Tibial nerve (tissue), 4 donors: ENCODE results near the gene FMNL2.

Experiments used
- CTCF ChIP-seq, 5 experiments: fragments of 200-600 bp in 3 of 5; fragments of 450-650 bp in 2 of 5; sonication (generic) in 3 of 5; IDR thresholded peaks; one replicate each; pipeline ENCODE4 v1.5.1; 2016 to 2019; ENCODE audit warnings: antibody characterized with exemption in 5 of 5, mild to moderate bottlenecking in 3 of 5, moderate library complexity in 2 of 5
- EP300 ChIP-seq, 2 donors: sonication (generic); formaldehyde crosslinking; IDR thresholded peaks; one replicate each; pipeline ENCODE4 v1.6.1; 2017; ENCODE audit warnings: antibody characterized with exemption in 2 of 2, mild to moderate bottlenecking in 1 of 2
- POLR2A ChIP-seq, 2 donors: fragments of 450-650 bp; IDR thresholded peaks; one replicate each; pipeline ENCODE4 v1.6.1; 2017; ENCODE audit warnings: antibody characterized with exemption in 2 of 2, mild to moderate bottlenecking in 2 of 2, moderate library complexity in 2 of 2

GRCh38 chr2:152395572-152395971 is 60.6 kb downstream of the FMNL2 start:
- TF ChIP-seq CTCF (IDR thresholded peaks at IDR 0.05) (no peak), POLR2A (IDR thresholded peaks at IDR 0.05) (no peak), EP300 (IDR thresholded peaks at IDR 0.05) (no peak)
